ENCODE measurements around the gene ARNT2.

The ARNT2 gene

GRCh38 chr15:80411788-80412288 is 7.7 kb downstream of the ARNT2 start:
- DNase-seq, result no peak

GRCh38 chr15:80414546-80415357 is 10.6 kb downstream of the ARNT2 start:
- no peak for DNase-seq

- DNase-seq, result no peak
Observed at GRCh38 chr15:80415358-80415670, 11.1 kb downstream of the ARNT2 start.

GRCh38 chr15:80416702-80417101 is 12.5 kb downstream of the ARNT2 start:
- DNase-seq, result no peak

- no peak for DNase-seq
Observed at GRCh38 chr15:80418892-80419537, 14.8 kb downstream of the ARNT2 start.

GRCh38 chr15:80419546-80419945 is 15.4 kb downstream of the ARNT2 start:
- no peak for DNase-seq

- DNase-seq, result no peak
Observed at GRCh38 chr15:80420658-80421057, 16.5 kb downstream of the ARNT2 start.

GRCh38 chr15:80423215-80423614 is 19.0 kb downstream of the ARNT2 start:
- DNase-seq, result no peak

GRCh38 chr15:80424381-80424780 is 20.2 kb downstream of the ARNT2 start:
- no peak for DNase-seq

GRCh38 chr15:80426316-80426715 is 22.1 kb downstream of the ARNT2 start:
- no peak for DNase-seq

- no peak for DNase-seq
Observed at GRCh38 chr15:80429964-80430363, 25.8 kb downstream of the ARNT2 start.

GRCh38 chr15:80431635-80432344 is 27.6 kb downstream of the ARNT2 start:
- DNase-seq, result no peak

GRCh38 chr15:80432345-80432702 is 28.1 kb downstream of the ARNT2 start:
- DNase-seq, result no peak

GRCh38 chr15:80433836-80434235 is 29.7 kb downstream of the ARNT2 start:
- no peak for DNase-seq

GRCh38 chr15:80434926-80435720 is 30.9 kb downstream of the ARNT2 start:
- no peak for DNase-seq

GRCh38 chr15:80436511-80437307 is 32.5 kb downstream of the ARNT2 start:
- no peak for DNase-seq

GRCh38 chr15:80437334-80437891 is 33.2 kb downstream of the ARNT2 start:
- DNase-seq, result no peak

- no peak for DNase-seq
Observed at GRCh38 chr15:80439140-80439539, 35.0 kb downstream of the ARNT2 start.

- DNase-seq, result no peak
Observed at GRCh38 chr15:80440024-80440423, 35.8 kb downstream of the ARNT2 start.

- no peak for DNase-seq
Observed at GRCh38 chr15:80441041-80441440, 36.9 kb downstream of the ARNT2 start.

- DNase-seq, result no peak
Observed at GRCh38 chr15:80441714-80442113, 37.5 kb downstream of the ARNT2 start.

Data from effector CD8-positive, alpha-beta T cell (primary cell).